NCI-H2171 (cell line): ENCODE measurements around the gene PGA3.
"Not testable (repeated sequence)": the region's sequence is repeated elsewhere in the genome, so short reads cannot be mapped to it uniquely, and the experiment has no call there.

Experiments used
- DNase-seq: peaks from one replicate; lab custom pipeline; 2025; lab: John Stamatoyannopoulos, UW

PGA3 gene

GRCh38 chr11:61252332-61252731 lies 49.0 kb downstream of the PGA3 start:
- not testable (repeated sequence) for DNase-seq

GRCh38 chr11:61254403-61255025 lies 51.2 kb downstream of the PGA3 start:
- no peak for DNase-seq

GRCh38 chr11:61256710-61257482 lies 53.6 kb downstream of the PGA3 start:
- DNase-seq, result no peak

GRCh38 chr11:61258546-61258945 lies 55.2 kb downstream of the PGA3 start:
- DNase-seq, result no peak

- DNase-seq, result no peak
These were observed 56.0 kb downstream of the PGA3 start for GRCh38 chr11:61259363-61259762.
